Stimulated activated CD4-positive, alpha-beta T cell treated with anti-CD3 and anti-CD28 coated beads, Interleukin-1b, Interleukin-23, amount 100 ng/mL, for 4 hours (primary cell): ENCODE data around the gene TMX2.
"Not testable (repeated sequence)": the region's sequence is repeated elsewhere in the genome, so short reads cannot be mapped to it uniquely, and the experiment has no call there.

ENCODE experiments used
- DNase-seq, 2 donors: peaks; one replicate each; pipeline ENCODE4 v3.0.0-alpha.2; 2020; ENCODE audit warnings: low read depth in 2 of 2

Gene TMX2

GRCh38 chr11:57712256-57713150 is at the start of gene TMX2:
TMX2 (plus strand) TSS chr11:57712593; CDS start chr11:57712619, 26 bp downstream.
- DNase-seq, result peak; percentile 80 to 82

GRCh38 chr11:57662893-57663292 is 49.5 kb upstream of the TMX2 start:
- DNase-seq, result no peak

DNA sequence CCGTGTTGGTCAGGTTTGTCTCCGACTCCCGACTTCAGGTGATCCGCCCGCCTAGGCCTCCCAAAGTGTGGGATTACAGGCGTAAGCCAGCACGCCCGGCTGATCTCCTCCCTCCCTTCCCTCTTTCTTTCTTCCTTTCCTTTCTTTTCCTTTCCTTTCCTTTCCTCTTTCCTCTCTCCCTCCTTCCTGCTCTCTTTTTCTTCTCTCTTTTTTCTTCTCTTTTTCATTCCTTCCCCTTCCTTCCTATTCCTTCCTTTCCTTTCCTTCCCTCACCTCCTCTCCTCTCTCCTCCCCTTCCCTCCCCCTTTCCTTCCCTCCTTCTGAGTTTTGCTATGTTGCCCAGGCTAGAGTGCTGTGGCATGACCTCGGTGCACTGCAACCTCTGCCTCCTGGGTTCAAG is 48.4 kb upstream of the TMX2 start:
- DNase-seq, result no peak

- DNase-seq, result peak; percentile 79 to 85
Observed at GRCh38 chr11:57667117-57667735, 45.2 kb upstream of the TMX2 start.

- peak; percentile 95 to 97 for DNase-seq
Observed at GRCh38 chr11:57667736-57668433, 44.5 kb upstream of the TMX2 start, which contains the start of gene ZDHHC5. ZDHHC5 (plus strand) TSS chr11:57668114; CDS start chr11:57673091, 4,977 bp downstream.

DNA sequence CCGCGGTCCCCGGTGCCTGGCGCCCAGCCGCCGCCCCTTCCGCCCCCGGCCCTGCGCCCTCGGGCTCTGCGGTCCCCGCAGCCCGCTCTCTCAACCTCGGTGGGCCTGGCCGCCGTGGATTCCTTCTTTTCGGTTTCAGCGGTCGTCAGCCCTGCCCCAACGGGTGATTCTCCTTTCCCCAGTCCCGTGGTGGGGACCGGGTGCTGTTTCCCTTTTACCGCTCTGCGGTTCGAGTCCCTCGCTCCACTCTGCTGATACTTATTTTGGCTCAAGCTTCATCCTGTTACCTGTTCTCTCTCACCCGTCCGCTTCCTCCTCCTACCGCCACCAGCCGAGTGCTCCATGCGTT is 44.0 kb upstream of the TMX2 start:
- peak in 1 of 2 donors; percentile 26 for DNase-seq

DNA sequence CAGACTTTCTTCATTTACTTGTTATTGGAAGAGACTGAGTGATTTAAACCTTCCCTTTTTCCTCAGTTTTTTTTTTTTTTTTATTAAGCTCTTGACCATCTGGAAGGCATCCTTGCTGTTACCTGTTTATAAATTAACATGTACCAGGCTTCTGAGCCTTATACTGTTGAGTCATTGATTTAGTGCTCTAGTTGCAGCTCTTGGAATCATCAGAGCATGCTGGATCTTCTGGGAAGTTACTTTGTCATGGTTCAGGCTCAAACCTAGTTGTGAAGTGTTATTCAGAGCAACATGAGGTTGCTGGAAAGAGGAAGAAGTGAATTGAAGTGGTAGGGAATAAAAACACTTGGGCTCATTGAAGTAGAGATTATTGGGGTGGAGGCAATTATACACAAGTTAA is 38.1 kb upstream of the TMX2 start:
- no peak for DNase-seq

- DNase-seq, result no peak
Observed at GRCh38 chr11:57675176-57675941, 37.0 kb upstream of the TMX2 start.

DNA sequence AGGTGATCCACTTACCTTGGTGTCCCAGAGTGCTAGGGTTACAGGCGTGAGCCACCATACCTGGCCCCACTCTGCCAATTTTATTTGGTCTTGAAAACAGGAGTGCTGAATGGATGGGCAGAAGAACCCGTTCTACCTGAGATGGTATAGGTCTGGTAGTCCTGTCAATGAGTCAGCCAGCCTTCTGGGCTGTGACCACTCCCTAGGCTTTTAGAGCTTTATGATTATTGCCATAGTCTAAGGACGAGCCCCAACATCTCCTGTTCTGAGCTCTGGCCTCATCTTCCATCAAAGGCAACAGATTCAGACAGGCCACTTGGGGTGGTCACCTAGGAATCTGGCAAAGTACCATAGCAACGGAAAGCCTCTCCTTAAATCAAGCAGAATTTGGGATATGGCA is 33.0 kb upstream of the TMX2 start:
- no peak for DNase-seq

GRCh38 chr11:57680552-57680874 is 31.9 kb upstream of the TMX2 start:
- no peak for DNase-seq

DNA sequence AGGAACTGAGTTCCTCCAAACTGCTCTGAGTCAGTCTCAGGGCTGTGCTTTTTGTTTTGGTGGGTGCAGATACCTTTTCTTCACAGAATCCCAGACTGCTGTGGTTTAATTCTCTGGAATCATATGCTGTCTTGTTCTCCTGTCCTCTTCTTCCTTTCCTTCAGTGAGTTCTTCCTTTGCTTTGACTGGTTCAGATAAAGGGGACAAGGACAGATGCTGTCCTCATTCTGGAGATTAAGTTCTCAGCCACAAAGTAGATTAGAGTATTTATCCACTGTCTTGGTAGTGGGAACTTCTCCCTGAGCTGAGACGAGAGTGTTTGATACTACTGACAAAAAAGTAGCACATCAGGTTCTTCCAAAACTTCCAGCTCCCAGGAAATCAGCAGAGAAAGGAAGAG is 31.2 kb upstream of the TMX2 start:
- DNase-seq, result no peak

GRCh38 chr11:57690474-57690873 is 21.9 kb upstream of the TMX2 start:
- not testable (repeated sequence) for DNase-seq

GRCh38 chr11:57698843-57699365 is 13.5 kb upstream of the TMX2 start:
- DNase-seq, result no peak

DNA sequence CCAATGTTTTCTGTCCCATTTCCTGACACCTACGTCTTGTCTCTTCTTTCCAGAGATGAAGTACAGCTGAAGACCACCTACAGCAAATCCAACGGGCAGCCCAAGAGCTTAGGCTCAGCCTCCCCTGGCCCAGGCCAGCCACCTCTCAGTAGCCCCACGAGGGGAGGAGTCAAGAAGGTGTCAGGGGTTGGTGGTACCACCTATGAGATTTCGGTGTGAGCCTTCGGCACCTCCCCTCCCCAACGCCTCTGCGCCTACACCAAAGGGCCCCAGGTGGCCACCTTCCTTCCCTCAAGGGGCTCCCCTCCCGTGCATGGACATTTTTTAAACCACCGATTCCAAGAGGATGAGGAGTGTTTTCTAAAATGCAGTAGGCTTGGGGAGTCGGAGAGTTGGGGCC is 12.6 kb upstream of the TMX2 start:
- DNase-seq, result no peak

DNA sequence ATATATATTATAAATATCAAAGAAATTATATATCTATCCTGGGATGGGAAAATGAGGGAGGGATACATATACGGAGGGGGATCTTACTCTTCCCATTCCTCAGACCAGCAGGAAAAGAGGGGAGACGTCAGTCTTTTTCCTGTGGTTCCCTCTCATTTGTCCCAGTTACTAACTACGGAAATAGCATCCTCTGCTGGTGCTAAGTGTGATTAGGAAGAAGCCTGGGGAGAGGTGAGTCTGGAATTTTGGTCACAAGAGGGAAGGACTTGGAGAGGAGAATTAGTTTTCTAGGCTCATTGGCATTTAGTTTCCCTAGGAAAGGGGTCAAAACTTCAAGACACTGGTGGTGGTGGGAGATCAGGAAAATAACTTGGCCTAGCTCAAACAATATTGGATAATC is 12.0 kb upstream of the TMX2 start:
- DNase-seq, result no peak

DNA sequence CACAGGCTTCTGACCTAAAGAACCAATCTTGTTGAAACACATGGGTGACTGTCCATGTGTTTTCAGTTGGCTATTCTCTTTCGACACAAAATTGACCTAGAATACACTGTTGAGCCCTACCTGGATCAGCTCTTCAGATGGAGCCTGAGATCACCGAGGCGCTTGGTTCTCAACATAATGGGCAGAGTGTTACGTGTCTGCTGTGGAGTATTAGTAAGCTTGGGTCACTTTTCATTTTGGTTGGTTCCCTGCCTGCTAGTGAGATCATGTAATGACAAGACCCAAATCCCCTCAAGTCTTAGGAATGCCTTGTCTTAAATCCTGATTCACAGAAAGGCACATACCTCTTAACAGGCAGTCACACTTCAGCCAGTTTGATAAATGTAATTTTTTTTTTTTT is 9.1 kb upstream of the TMX2 start:
- no peak for DNase-seq

DNA sequence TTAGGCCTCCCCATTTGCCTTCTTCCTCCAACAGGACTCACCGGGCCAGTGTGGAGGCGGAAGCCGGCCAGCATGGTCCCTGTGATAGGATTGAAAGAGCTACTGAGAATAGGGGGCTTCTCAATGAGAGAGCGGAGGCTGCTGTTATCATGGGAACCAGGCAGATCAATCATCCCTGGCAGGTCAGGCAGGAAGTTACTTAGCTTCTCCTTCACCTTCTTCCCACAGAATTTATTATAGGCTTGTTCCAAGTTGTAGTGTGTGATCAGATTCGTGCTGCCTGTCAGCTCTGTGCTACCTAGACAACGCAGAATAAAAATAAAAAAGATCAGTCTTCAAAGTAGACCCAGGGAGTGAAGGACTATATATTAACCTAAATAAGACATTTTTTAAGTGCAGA is 7.5 kb upstream of the TMX2 start:
- DNase-seq, result no peak

- DNase-seq, result not testable (repeated sequence)
Observed at GRCh38 chr11:57705432-57705831, 7.0 kb upstream of the TMX2 start.

- no peak for DNase-seq
Observed at GRCh38 chr11:57709802-57710367, 2.5 kb upstream of the TMX2 start.

DNA sequence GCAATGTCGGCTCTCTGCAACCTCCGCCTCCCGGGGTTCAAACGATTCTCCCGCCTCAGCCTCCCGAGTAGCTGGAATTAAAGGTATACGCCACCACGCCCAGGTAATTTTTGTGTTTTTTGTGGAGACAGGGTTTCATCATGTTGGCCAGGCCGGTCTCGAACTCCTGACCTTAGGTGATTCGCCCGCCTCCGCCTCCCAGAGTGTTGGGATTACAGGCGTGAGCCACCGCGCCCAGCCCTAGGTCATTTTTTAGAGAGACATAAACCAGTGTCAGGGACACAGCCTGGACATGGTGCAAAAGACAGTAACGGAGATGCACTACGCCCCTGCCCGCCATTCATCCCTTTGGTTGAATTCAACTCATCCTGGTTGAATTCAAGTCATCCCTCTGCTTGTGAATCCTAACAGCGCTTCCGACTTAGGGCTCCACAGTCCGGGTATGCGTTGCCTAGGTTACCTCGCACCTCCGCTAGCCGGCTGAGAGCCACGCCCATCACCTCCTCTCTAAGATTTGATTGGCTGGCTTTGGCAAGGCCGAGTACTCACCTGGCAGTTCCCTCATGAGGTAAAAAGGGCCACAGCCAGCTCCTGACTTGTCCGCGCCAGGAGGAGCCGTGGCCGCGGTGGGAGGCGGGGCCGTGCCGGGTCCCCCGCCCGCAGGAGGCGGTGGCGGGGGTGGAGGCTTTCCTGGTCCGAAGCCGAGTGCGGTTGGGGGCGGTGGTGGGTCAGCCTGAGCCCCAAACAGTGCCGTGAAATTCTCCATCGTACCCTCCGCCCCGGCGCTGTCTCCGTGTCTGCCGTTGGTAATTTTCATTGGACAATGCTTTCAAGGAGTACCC is 758 bp upstream of the TMX2 start, which contains the start of gene MED19:
TSS of gene MED19 (minus strand) at position 802 of the 842 bp plus-strand sequence. CDS start at position 766, 36 bp downstream.
- peak; percentile 48 to 57 for DNase-seq
